GM23338 (cell line): ENCODE results near the gene YOD1. TPM values are rescaled to one million over a fixed set of nuclear protein-coding genes. Genes with fewer than 3 reads are reported as not detected.

Experiments
- ATAC-seq: fragments of 200-7000 bp; cut with Tn5 transposase; 3 replicates; pipeline ENCODE4 v1.9.1; 2020
- DNase-seq: peaks from one replicate; pipeline ENCODE4 v3.0.0-alpha.2; 2015; ENCODE audit warnings: low spot score
- H2AFZ ChIP-seq: fragments of 200-600 bp; sonication (generic); 2 replicates; pipeline ENCODE4 v1.8.0; 2016; ENCODE audit warnings: antibody characterized with exemption, mild to moderate bottlenecking, moderate library complexity
- H3F3A ChIP-seq: fragments of 200-600 bp; sonication (generic); replicated peaks from 2 replicates; pipeline ENCODE4 v1.8.0; 2017; ENCODE audit warnings: antibody characterized with exemption, mixed run types, low read depth
- H3K27ac ChIP-seq: fragments of 200-600 bp; sonication (generic); 2 replicates; pipeline ENCODE4 v1.6.1; 2016; ENCODE audit warnings: low read depth
- H3K27me3 ChIP-seq: fragments of 200-600 bp; sonication (generic); 2 replicates; pipeline ENCODE4 v1.8.0; 2016; ENCODE audit warnings: mild to moderate bottlenecking, mixed run types, moderate library complexity; ENCODE audit not compliant: insufficient read depth
- H3K36me3 ChIP-seq: fragments of 200-600 bp; sonication (generic); 2 replicates; pipeline ENCODE4 v1.8.0; 2016; ENCODE audit warnings: mild to moderate bottlenecking; ENCODE audit not compliant: insufficient read depth
- H3K4me1 ChIP-seq: fragments of 200-600 bp; sonication (generic); 2 replicates; pipeline ENCODE4 v1.8.0; 2016; ENCODE audit warnings: mild to moderate bottlenecking, moderate library complexity; ENCODE audit not compliant: insufficient read depth
- H3K4me2 ChIP-seq: fragments of 200-600 bp; sonication (generic); 2 replicates; pipeline ENCODE4 v1.7.1; 2017; ENCODE audit warnings: mixed run types
- H3K4me3 ChIP-seq: fragments of 200-600 bp; sonication (generic); 2 replicates; pipeline ENCODE4 v1.6.1; 2016; ENCODE audit warnings: mixed run types
- H3K79me2 ChIP-seq: fragments of 200-600 bp; sonication (generic); replicated peaks from 2 replicates; pipeline ENCODE4 v1.8.0; 2017; ENCODE audit warnings: mild to moderate bottlenecking; ENCODE audit not compliant: insufficient read depth
- H3K9me2 ChIP-seq: fragments of 200-600 bp; sonication (generic); 2 replicates; pipeline ENCODE4 v1.8.0; 2017; ENCODE audit not compliant: insufficient read depth
- H4K20me1 ChIP-seq: fragments of 200-600 bp; sonication (generic); replicated peaks from 2 replicates; pipeline ENCODE4 v1.8.0; 2017; ENCODE audit warnings: mild to moderate bottlenecking; ENCODE audit not compliant: insufficient read depth
- H3K27ac Mint-ChIP-seq: 2 replicates; pipeline ENCODE4 v1.8.0; 2020; ENCODE audit warnings: inconsistent platforms, mild to moderate bottlenecking, moderate library complexity, mixed read lengths
- H3K27me3 Mint-ChIP-seq: 3 replicates; pipeline ENCODE4 v1.8.0; 2022; ENCODE audit warnings: low read depth, mild to moderate bottlenecking, moderate library complexity, mixed read lengths, inconsistent platforms; ENCODE audit not compliant: insufficient read depth, poor library complexity
- H3K36me3 Mint-ChIP-seq: 3 replicates; pipeline ENCODE4 v1.8.0; 2021; ENCODE audit warnings: low read depth, mild to moderate bottlenecking, inconsistent platforms, moderate library complexity, mixed read lengths
- H3K4me1 Mint-ChIP-seq: 3 replicates; pipeline ENCODE4 v1.8.0; 2020; ENCODE audit warnings: mild to moderate bottlenecking, inconsistent platforms, mixed read lengths
- H3K4me3 Mint-ChIP-seq: 3 replicates; pipeline ENCODE4 v1.8.0; 2021; ENCODE audit warnings: moderate library complexity, mild to moderate bottlenecking, inconsistent platforms, mixed read lengths
- H3K9me3 Mint-ChIP-seq: 3 replicates; pipeline ENCODE4 v1.8.0; 2020; ENCODE audit warnings: moderate library complexity, mild to moderate bottlenecking, inconsistent platforms, mixed read lengths
- CREB1 ChIP-seq: fragments of 250-450 bp; sonication (Bioruptor Pico); IDR thresholded peaks from 2 replicates; pipeline ENCODE4 v1.5.0; 2020; ENCODE audit warnings: low read depth, mild to moderate bottlenecking, moderate library complexity
- EZH2 ChIP-seq: fragments of 200-600 bp; sonication (generic); IDR thresholded peaks from one replicate; pipeline ENCODE4 v1.8.0; 2017; ENCODE audit warnings: antibody characterized with exemption, mild to moderate bottlenecking, low read depth; ENCODE audit not compliant: unreplicated experiment
- EZH2phosphoT487 ChIP-seq: fragments of 200-600 bp; sonication (generic); IDR thresholded peaks from one replicate; pipeline ENCODE4 v1.8.1; 2018; ENCODE audit warnings: antibody characterized with exemption; ENCODE audit not compliant: unreplicated experiment
- JUNB ChIP-seq: IDR thresholded peaks from one replicate; pipeline ENCODE4 v1.6.1; 2016; ENCODE audit warnings: antibody characterized with exemption; ENCODE audit not compliant: unreplicated experiment
- NANOG ChIP-seq: IDR thresholded peaks from 2 replicates; pipeline ENCODE4 v1.6.1; 2016; ENCODE audit warnings: antibody characterized with exemption, borderline replicate concordance
- POLR2AphosphoS5 ChIP-seq: IDR thresholded peaks from 2 replicates; pipeline ENCODE4 v1.6.1; 2016; ENCODE audit warnings: antibody characterized with exemption, low read depth
- STAT1 ChIP-seq: IDR thresholded peaks from one replicate; pipeline ENCODE4 v1.6.1; 2016; ENCODE audit warnings: antibody characterized with exemption; ENCODE audit not compliant: unreplicated experiment
- ZNF114 ChIP-seq: fragments of 250-450 bp; sonication (Bioruptor Pico); IDR thresholded peaks from 2 replicates; pipeline ENCODE4 v1.5.0; 2020; ENCODE audit warnings: mild to moderate bottlenecking, moderate library complexity
- ZNF331 ChIP-seq: fragments of 250-450 bp; sonication (Bioruptor Pico); IDR thresholded peaks from 2 replicates; pipeline ENCODE4 v1.5.0; 2020; ENCODE audit warnings: low read depth, mild to moderate bottlenecking, moderate library complexity
- ZNF462 ChIP-seq: fragments of 250-450 bp; sonication (Bioruptor Pico); IDR thresholded peaks from 2 replicates; pipeline ENCODE4 v1.5.0; 2020; ENCODE audit warnings: mild to moderate bottlenecking, moderate library complexity
- polyA plus RNA-seq: library from polyadenylated mRNA; unstranded; fragments of >200 nt; fragmentation: Nextera tagmentation; extraction: Ambion mirVana; gene quantifications from 2 replicates; pipeline ENCODE4 v1.2.1, GENCODE V29; 2016
- total RNA-seq: library from RNA; depleted of rRNA; stranded (reverse); fragments of >200 nt; shearing (Covaris generic); gene quantifications from 2 replicates; pipeline ENCODE4 v1.2.3, GENCODE V29; 2014
- TF ChIP-seq, protein P1 (sequence below): IDR thresholded peaks from one replicate; pipeline ENCODE4 v1.6.1; 2018; ENCODE audit warnings: antibody characterized with exemption; ENCODE audit not compliant: unreplicated experiment
- TF ChIP-seq, protein P2 (sequence below): IDR thresholded peaks from 2 replicates; pipeline ENCODE4 v1.6.1; 2016; ENCODE audit warnings: antibody characterized with exemption
- TF ChIP-seq, protein P3 (sequence below), 2 experiments: fragments of 200-600 bp in 1 of 2; sonication (generic) in 1 of 2; conservative IDR thresholded peaks; 2 replicates each; pipeline versions ENCODE4 v1.5.1 to v1.6.1; 2016 to 2017; ENCODE audit warnings: antibody characterized with exemption in 2 of 2, low read depth in 2 of 2, mild to moderate bottlenecking in 2 of 2, moderate library complexity in 1 of 2

Gene YOD1
- total and polyA plus RNA-seq, 2 experiments from 2014 or later = 4.6 to 21.9 TPM

DNA sequence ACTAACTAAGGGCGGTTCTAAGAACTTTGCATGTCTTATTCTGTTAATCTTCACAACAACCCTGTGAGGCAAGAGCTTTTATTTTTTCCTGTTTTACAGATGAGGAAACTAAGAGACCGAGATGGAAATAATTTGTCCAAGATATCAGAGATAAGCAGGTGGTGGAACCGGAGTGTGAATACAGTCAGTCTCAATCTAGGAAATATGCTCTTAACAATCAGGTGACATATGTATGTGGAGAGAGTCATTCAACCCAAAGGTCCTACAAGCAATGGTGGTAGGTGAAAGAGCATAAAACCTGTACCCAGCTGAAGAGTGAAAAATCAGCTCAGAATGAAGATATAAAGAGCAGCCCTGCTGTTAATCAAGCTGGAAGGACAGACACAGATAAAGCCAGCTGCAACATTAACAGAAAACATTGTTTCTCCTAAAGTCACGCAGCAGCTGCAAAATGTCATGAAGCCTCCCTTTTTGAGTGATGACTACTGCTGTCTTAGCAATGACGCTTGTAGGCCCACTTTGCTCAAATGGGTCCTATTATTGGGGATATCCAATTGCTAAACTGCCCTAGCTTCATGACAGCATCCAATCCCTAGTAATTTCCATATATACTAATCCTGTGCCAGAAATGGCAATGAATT is 50.2 kb downstream of the YOD1 start:
- no peaks in the 10 kb centered on the region for H3K27me3 ChIP-seq
- DNase-seq = no peak
- ATAC-seq = no peak

More for the DNA sequence above, 50.2 kb downstream of the YOD1 start:
- H3K4me2 ChIP-seq = no peak overlapping the region
- TF ChIP-seq POLR2AphosphoS5 = no peak
- no peak for TF ChIP-seq EZH2phosphoT487
- TF ChIP-seq EZH2 = no peak
- TF ChIP-seq, protein P1, sequence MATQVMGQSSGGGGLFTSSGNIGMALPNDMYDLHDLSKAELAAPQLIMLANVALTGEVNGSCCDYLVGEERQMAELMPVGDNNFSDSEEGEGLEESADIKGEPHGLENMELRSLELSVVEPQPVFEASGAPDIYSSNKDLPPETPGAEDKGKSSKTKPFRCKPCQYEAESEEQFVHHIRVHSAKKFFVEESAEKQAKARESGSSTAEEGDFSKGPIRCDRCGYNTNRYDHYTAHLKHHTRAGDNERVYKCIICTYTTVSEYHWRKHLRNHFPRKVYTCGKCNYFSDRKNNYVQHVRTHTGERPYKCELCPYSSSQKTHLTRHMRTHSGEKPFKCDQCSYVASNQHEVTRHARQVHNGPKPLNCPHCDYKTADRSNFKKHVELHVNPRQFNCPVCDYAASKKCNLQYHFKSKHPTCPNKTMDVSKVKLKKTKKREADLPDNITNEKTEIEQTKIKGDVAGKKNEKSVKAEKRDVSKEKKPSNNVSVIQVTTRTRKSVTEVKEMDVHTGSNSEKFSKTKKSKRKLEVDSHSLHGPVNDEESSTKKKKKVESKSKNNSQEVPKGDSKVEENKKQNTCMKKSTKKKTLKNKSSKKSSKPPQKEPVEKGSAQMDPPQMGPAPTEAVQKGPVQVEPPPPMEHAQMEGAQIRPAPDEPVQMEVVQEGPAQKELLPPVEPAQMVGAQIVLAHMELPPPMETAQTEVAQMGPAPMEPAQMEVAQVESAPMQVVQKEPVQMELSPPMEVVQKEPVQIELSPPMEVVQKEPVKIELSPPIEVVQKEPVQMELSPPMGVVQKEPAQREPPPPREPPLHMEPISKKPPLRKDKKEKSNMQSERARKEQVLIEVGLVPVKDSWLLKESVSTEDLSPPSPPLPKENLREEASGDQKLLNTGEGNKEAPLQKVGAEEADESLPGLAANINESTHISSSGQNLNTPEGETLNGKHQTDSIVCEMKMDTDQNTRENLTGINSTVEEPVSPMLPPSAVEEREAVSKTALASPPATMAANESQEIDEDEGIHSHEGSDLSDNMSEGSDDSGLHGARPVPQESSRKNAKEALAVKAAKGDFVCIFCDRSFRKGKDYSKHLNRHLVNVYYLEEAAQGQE = no peak
- no peak for TF ChIP-seq JUNB
- no peak for TF ChIP-seq CREB1 (CRISPR knock-in tag)
- TF ChIP-seq STAT1 = no peak
- no peak for TF ChIP-seq ZNF462 (CRISPR knock-in tag)
- TF ChIP-seq, protein P2, sequence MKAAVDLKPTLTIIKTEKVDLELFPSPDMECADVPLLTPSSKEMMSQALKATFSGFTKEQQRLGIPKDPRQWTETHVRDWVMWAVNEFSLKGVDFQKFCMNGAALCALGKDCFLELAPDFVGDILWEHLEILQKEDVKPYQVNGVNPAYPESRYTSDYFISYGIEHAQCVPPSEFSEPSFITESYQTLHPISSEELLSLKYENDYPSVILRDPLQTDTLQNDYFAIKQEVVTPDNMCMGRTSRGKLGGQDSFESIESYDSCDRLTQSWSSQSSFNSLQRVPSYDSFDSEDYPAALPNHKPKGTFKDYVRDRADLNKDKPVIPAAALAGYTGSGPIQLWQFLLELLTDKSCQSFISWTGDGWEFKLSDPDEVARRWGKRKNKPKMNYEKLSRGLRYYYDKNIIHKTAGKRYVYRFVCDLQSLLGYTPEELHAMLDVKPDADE = no peak
- TF ChIP-seq ZNF114 (CRISPR knock-in tag) = no peak
- no peak for TF ChIP-seq ZNF331 (CRISPR knock-in tag)
- TF ChIP-seq NANOG = no peak
- TF ChIP-seq, protein P3, sequence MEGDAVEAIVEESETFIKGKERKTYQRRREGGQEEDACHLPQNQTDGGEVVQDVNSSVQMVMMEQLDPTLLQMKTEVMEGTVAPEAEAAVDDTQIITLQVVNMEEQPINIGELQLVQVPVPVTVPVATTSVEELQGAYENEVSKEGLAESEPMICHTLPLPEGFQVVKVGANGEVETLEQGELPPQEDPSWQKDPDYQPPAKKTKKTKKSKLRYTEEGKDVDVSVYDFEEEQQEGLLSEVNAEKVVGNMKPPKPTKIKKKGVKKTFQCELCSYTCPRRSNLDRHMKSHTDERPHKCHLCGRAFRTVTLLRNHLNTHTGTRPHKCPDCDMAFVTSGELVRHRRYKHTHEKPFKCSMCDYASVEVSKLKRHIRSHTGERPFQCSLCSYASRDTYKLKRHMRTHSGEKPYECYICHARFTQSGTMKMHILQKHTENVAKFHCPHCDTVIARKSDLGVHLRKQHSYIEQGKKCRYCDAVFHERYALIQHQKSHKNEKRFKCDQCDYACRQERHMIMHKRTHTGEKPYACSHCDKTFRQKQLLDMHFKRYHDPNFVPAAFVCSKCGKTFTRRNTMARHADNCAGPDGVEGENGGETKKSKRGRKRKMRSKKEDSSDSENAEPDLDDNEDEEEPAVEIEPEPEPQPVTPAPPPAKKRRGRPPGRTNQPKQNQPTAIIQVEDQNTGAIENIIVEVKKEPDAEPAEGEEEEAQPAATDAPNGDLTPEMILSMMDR (conservative IDR thresholded peaks at IDR 0.05; ENCODE audit: low read depth in 2 of 2) = no peak
- Mint-ChIP-seq H3K4me1 (peaks cover 8% of the 10 kb centered on the region; the same call in 2 of the 3 replicates), H3K4me3 (no peak overlapping the region), H3K9me3 (no peaks in the 10 kb centered on the region), H3K27me3 (peaks cover 5% of the 10 kb centered on the region), H3K36me3 (no peaks in the 10 kb centered on the region), H3K27ac (no peak overlapping the region)
- H3K36me3 ChIP-seq = no peaks in the 10 kb centered on the region
- no peaks in the 10 kb centered on the region for H3F3A ChIP-seq
- no peaks in the 10 kb centered on the region for H3K4me1 ChIP-seq
- no peak overlapping the region for H3K27ac ChIP-seq
- no peaks in the 10 kb centered on the region for H3K9me2 ChIP-seq
- H3K4me3 ChIP-seq = no peak overlapping the region
- no peak overlapping the region for H2AFZ ChIP-seq
- H4K20me1 ChIP-seq = no peaks in the 10 kb centered on the region
- no peaks in the 10 kb centered on the region for H3K79me2 ChIP-seq
